Activated naive CD4-positive, alpha-beta T cell treated with anti-CD3 and anti-CD28 coated beads, Interleukin-2, amount 10 ng/mL, durations not matched to agents 7 days and 5 days (primary cell): Measurements from ENCODE around the gene METTL22.

Source experiments
- CTCF ChIA-PET: fragments of 350-600 bp; sonication (Branson Sonifier 250); formaldehyde crosslinking; loops from one replicate; lab custom pipeline; 2021; ENCODE audit warnings: antibody characterized with exemption; lab: Charles Lee
- DNase-seq: peaks from one replicate; pipeline ENCODE4 v3.0.0-alpha.2; 2020
- H3K27ac Mint-ChIP-seq: one replicate; pipeline ENCODE4 v1.8.0; 2021; ENCODE audit warnings: mild to moderate bottlenecking, moderate library complexity, mixed read lengths
- H3K27me3 Mint-ChIP-seq: one replicate; pipeline ENCODE4 v1.8.0; 2021; ENCODE audit warnings: mild to moderate bottlenecking, mixed read lengths
- H3K36me3 Mint-ChIP-seq: one replicate; pipeline ENCODE4 v1.8.0; 2021; ENCODE audit warnings: mixed read lengths
- H3K4me1 Mint-ChIP-seq: one replicate; pipeline ENCODE4 v1.8.0; 2021; ENCODE audit warnings: mixed read lengths
- H3K4me3 Mint-ChIP-seq: one replicate; pipeline ENCODE4 v1.8.0; 2021; ENCODE audit warnings: mild to moderate bottlenecking, moderate library complexity, mixed read lengths
- H3K9me3 Mint-ChIP-seq: one replicate; pipeline ENCODE4 v1.8.0; 2021; ENCODE audit warnings: mixed read lengths

METTL22 gene

GRCh38 chr16:8689686-8690085 is 68.2 kb downstream of the METTL22 start:
- no peak overlapping the region for H3K4me3 Mint-ChIP-seq
- H3K27ac Mint-ChIP-seq: no peak overlapping the region
- H3K9me3 Mint-ChIP-seq: peaks cover 17% of the 10 kb centered on the region
- no peaks in the 10 kb centered on the region for H3K4me1 Mint-ChIP-seq
- H3K36me3 Mint-ChIP-seq: peaks cover 8% of the 10 kb centered on the region
- H3K27me3 Mint-ChIP-seq: no peaks in the 10 kb centered on the region
- no peak for DNase-seq
- CTCF ChIA-PET: no interaction called here

GRCh38 chr16:8691728-8692127 is 70.2 kb downstream of the METTL22 start:
- H3K27ac Mint-ChIP-seq: no peak overlapping the region
- CTCF ChIA-PET: no interaction called here

GRCh38 chr16:8694795-8695728 is 73.6 kb downstream of the METTL22 start:
- H3K27me3 Mint-ChIP-seq: no peaks in the 10 kb centered on the region
- no peak overlapping the region for H3K27ac Mint-ChIP-seq
- peaks cover 7% of the 10 kb centered on the region for H3K9me3 Mint-ChIP-seq
- H3K4me1 Mint-ChIP-seq: no peaks in the 10 kb centered on the region
- DNase-seq: no peak
- CTCF ChIA-PET: no interaction called here
- H3K36me3 Mint-ChIP-seq: peaks cover 3% of the 10 kb centered on the region
- no peak overlapping the region for H3K4me3 Mint-ChIP-seq

More at GRCh38 chr16:8691728-8692127, 70.2 kb downstream of the METTL22 start:
- H3K36me3 Mint-ChIP-seq: peaks cover 8% of the 10 kb centered on the region
- no peak overlapping the region for H3K4me3 Mint-ChIP-seq
- peaks cover 17% of the 10 kb centered on the region for H3K9me3 Mint-ChIP-seq
- DNase-seq: no peak
- H3K27me3 Mint-ChIP-seq: no peaks in the 10 kb centered on the region
- no peaks in the 10 kb centered on the region for H3K4me1 Mint-ChIP-seq

- no peak for DNase-seq
- no peaks in the 10 kb centered on the region for H3K9me3 Mint-ChIP-seq
- CTCF ChIA-PET: interaction anchor here (0.7 kb wide), 1 partner anchor 448 kb away, joined by 3 read pairs; no protein-coding TSS in a partner anchor
- H3K4me3 Mint-ChIP-seq: no peak overlapping the region
- H3K4me1 Mint-ChIP-seq: no peaks in the 10 kb centered on the region
- no peak overlapping the region for H3K27ac Mint-ChIP-seq
- no peaks in the 10 kb centered on the region for H3K36me3 Mint-ChIP-seq
- H3K27me3 Mint-ChIP-seq: no peaks in the 10 kb centered on the region
These were observed 75.4 kb downstream of the METTL22 start for GRCh38 chr16:8696880-8697279.

GRCh38 chr16:8697965-8698364 is 76.5 kb downstream of the METTL22 start:
- CTCF ChIA-PET: no interaction called here
- H3K9me3 Mint-ChIP-seq: no peaks in the 10 kb centered on the region
- no peaks in the 10 kb centered on the region for H3K36me3 Mint-ChIP-seq

More at GRCh38 chr16:8697965-8698364, 76.5 kb downstream of the METTL22 start:
- Mint-ChIP-seq H3K27ac (no peak overlapping the region), H3K4me1 (no peaks in the 10 kb centered on the region), H3K4me3 (no peak overlapping the region), H3K27me3 (no peaks in the 10 kb centered on the region)
- DNase-seq: no peak
